HG02885 (cell line): Measurements from ENCODE around the gene AKIRIN2.

Source experiments
- ATAC-seq: cut with Tn5 transposase; IDR thresholded peaks from one replicate; pipeline ENCODE4 v1.9.1; 2021; ENCODE audit warnings: mild to moderate bottlenecking; ENCODE audit not compliant: unreplicated experiment, poor library complexity

Gene AKIRIN2

GRCh38 chr6:87701676-87702588 is at the start of gene AKIRIN2:
AKIRIN2 (minus strand) TSS chr6:87702233; CDS start chr6:87701684, 549 bp downstream.
- ATAC-seq, result peak; percentile 69

- no peak for ATAC-seq
These were observed 45.6 kb upstream of the AKIRIN2 start for GRCh38 chr6:87747646-87748045.

GRCh38 chr6:87745966-87746721 is 44.1 kb upstream of the AKIRIN2 start:
- no peak for ATAC-seq

- ATAC-seq, result no peak
These were observed 41.4 kb upstream of the AKIRIN2 start for GRCh38 chr6:87743454-87743853.

GRCh38 chr6:87742106-87742505 is 40.1 kb upstream of the AKIRIN2 start:
- ATAC-seq, result peak; percentile 52

GRCh38 chr6:87741001-87741650 is 39.1 kb upstream of the AKIRIN2 start:
- ATAC-seq, result no peak

- ATAC-seq, result no peak
These were observed 36.7 kb upstream of the AKIRIN2 start for GRCh38 chr6:87738744-87739143.

GRCh38 chr6:87738000-87738399 is 36.0 kb upstream of the AKIRIN2 start:
- ATAC-seq, result peak; percentile 56

- ATAC-seq, result peak; percentile 55
These were observed 34.9 kb upstream of the AKIRIN2 start for GRCh38 chr6:87736809-87737540.

- peak; percentile 68 for ATAC-seq
These were observed 30.0 kb upstream of the AKIRIN2 start for GRCh38 chr6:87731818-87732661.

- ATAC-seq, result no peak
These were observed 29.0 kb upstream of the AKIRIN2 start for GRCh38 chr6:87731080-87731479.

- no peak for ATAC-seq
These were observed 28.1 kb upstream of the AKIRIN2 start for GRCh38 chr6:87729965-87730719.

- no peak for ATAC-seq
These were observed 26.7 kb upstream of the AKIRIN2 start for GRCh38 chr6:87728706-87729105.

- peak; percentile 73 for ATAC-seq
These were observed 23.2 kb upstream of the AKIRIN2 start for GRCh38 chr6:87724983-87725811.

GRCh38 chr6:87723170-87724078 is 21.4 kb upstream of the AKIRIN2 start:
- ATAC-seq, result peak; percentile 54

GRCh38 chr6:87722540-87723169 is 20.6 kb upstream of the AKIRIN2 start:
- no peak for ATAC-seq
